Caki2 (cell line): ENCODE results near the gene ENO1. TPM values are rescaled to one million over a fixed set of nuclear protein-coding genes. Genes with fewer than 3 reads are reported as not detected.
"Not testable (repeated sequence)": the region's sequence is repeated elsewhere in the genome, so short reads cannot be mapped to it uniquely, and the experiment has no call there.

Source experiments
- DNase-seq: peaks from one replicate; pipeline ENCODE4 v3.0.0-alpha.2; 2015; ENCODE audit warnings: low read depth
- in situ Hi-C: cut with HindIII; loops from 2 replicates; pipeline ENCODE4 v1.10.0; 2016; ENCODE audit warnings: low sequenced_read_pairs, low pct_unique_long_range_greater_than_20kb, mixed read lengths
- total RNA-seq: library from RNA; depleted of rRNA; stranded (reverse); fragments of >200 nt; shearing (Covaris generic); gene quantifications from 2 replicates; pipeline ENCODE4 v1.2.3, GENCODE V29; 2014; ENCODE audit warnings: low replicate concordance; rRNA removed

ENO1 gene
- total RNA-seq = 3,891 and 4,382 TPM in 2 replicates

GRCh38 chr1:8878448-8878697 is at the start of gene ENO1:
ENO1 (minus strand) TSS chr1:8878686; CDS start chr1:8874908, 3,778 bp downstream.
- in situ Hi-C loops = no loop called here
- no peak for DNase-seq

- DNase-seq = no peak
- in situ Hi-C loops = no loop called here
Observed at GRCh38 chr1:8926707-8927694, 48.5 kb upstream of the ENO1 start.

- in situ Hi-C loops = no loop called here
- DNase-seq = no peak
Observed at GRCh38 chr1:8925960-8926359, 47.5 kb upstream of the ENO1 start.

- DNase-seq = no peak
- in situ Hi-C loops = no loop called here
Observed at GRCh38 chr1:8925406-8925805, 46.9 kb upstream of the ENO1 start.

- no peak for DNase-seq
- in situ Hi-C loops = no loop called here
Observed at GRCh38 chr1:8922962-8923361, 44.5 kb upstream of the ENO1 start.

- DNase-seq, in situ Hi-C loops: not testable (repeated sequence)
Observed at GRCh38 chr1:8917536-8917935, 39.0 kb upstream of the ENO1 start.

GRCh38 chr1:8915446-8915845 is 37.0 kb upstream of the ENO1 start:
- no peak for DNase-seq
- in situ Hi-C loops = no loop called here

GRCh38 chr1:8914466-8914865 is 36.0 kb upstream of the ENO1 start:
- in situ Hi-C loops = no loop called here
- DNase-seq = no peak

- in situ Hi-C loops = no loop called here
- DNase-seq = peak; percentile 30
Observed at GRCh38 chr1:8913457-8913856, 35.0 kb upstream of the ENO1 start.

- in situ Hi-C loops = no loop called here
- DNase-seq = no peak
Observed at GRCh38 chr1:8911416-8912309, 33.2 kb upstream of the ENO1 start.

- in situ Hi-C loops = no loop called here
- no peak for DNase-seq
Observed at GRCh38 chr1:8910914-8911313, 32.4 kb upstream of the ENO1 start.

- in situ Hi-C loops = no loop called here
- no peak for DNase-seq
Observed at GRCh38 chr1:8910331-8910730, 31.8 kb upstream of the ENO1 start.

GRCh38 chr1:8908388-8909151 is 30.1 kb upstream of the ENO1 start:
- DNase-seq = peak; percentile 52
- in situ Hi-C loops = no loop called here

- in situ Hi-C loops = no loop called here
- DNase-seq = no peak
Observed at GRCh38 chr1:8905582-8906191, 27.2 kb upstream of the ENO1 start.

GRCh38 chr1:8903908-8904650 is 25.6 kb upstream of the ENO1 start:
- peak; percentile 94 for DNase-seq
- in situ Hi-C loops = no loop called here

- no peak for DNase-seq
- in situ Hi-C loops = no loop called here
Observed at GRCh38 chr1:8903410-8903809, 24.9 kb upstream of the ENO1 start.

- peak; percentile 85 for DNase-seq
- in situ Hi-C loops = no loop called here
Observed at GRCh38 chr1:8902765-8903164, 24.3 kb upstream of the ENO1 start.
